D341Med (cell line): ENCODE data around the gene GAS2L1.

Source experiments
- DNase-seq: peaks from one replicate; pipeline ENCODE4 v3.0.0; 2012; ENCODE audit warnings: low spot score

GAS2L1 gene

DNA sequence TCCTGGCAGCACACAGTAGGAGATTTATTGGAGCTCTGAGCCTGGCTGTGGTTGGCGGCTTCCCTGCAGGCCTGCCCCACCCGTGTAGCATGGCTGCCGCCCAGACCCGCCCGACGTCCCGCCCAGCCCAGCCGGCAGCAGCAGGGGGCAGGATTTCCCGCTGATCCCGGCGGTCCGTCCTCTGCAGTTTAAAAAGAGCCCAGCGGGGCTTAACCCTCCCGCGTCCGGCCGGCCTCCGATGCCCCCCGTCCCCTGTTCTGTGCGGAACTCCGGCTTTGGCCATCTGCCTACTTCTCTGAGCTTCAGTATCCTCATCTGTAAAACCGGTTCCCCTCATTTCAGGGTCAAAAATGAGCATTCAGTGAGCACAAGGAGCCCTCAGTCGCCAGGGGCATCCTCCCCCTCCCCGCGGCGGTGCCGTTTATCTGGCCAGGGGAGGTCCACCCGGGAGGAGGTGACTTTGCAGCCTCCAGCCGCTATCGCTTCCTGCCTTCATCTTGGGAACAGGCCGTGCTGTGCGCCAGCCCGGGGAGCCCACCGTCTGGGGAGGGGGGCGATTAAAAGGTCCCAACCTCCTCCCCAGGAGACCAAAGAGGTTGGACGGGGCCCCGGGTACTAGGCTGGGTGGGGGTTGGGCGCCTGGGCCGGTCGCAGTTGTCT is at the start of gene GAS2L1:
GAS2L1 (plus strand) TSS at position 476 of the 660 bp plus-strand sequence. CDS start 1,456 bp downstream, outside the sequence.
- peak; percentile 94 for DNase-seq

DNA sequence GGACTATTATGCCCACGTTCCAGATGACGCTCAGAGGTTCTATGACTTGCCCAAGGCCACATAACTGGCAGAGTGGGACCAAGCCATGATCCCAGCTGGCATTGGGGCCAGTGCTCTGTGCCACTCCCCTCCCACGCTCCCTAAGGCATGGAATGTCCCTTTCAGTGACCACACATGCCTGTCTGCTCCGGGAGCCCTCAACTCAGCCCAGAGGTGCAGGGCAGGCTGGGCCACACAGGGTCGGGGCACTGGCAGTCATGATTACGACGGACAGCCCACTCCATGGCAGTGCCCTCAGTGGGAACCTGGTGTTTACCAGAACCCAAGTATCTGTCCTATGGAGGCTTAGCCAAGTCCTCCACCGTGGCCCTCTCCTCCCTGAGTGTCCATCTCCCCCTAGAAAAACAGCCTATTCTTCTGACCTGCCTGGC is 48.7 kb upstream of the GAS2L1 start:
- DNase-seq: peak; percentile 28

DNA sequence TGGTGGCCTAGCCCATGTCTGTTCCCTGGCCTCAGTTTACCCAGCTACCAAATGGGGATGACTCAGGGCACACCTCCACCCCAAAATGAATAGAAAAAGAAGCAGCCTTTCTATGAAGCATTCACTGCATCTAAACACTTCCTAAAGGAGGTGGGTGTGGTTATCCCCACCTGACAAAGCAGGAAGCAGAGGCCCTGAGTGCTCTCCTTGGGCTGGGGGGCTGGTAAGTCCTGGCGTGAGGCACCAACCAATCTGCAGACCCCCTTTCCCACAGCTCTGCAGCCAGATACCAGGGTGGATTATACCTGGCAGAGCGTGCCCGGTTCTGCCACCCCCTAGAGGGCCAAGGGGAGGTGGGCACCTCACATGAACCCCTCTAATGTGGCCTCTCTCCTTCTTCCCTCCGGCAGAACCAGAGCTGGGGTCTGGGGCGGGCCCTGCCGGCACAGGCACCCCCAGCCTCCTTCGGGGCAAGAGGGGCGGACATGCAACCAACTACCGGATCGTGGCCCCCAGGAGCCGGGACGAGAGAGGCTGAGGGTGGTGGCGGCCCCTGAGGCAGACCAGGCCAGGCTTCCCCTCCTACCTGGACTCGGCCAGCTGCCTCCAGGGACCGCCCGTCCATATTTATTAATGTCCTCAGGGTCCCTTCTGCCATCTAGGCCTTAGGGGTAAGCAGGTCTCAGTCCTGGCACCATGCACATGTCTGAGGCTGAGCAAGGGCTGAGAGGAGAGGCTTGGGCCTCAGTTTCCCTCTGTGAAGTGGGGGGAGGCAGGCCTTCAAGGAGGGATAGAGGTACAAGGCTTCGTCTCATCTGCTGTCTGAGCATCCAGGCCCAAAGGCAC is 47.8 kb upstream of the GAS2L1 start:
- peak; percentile 47 for DNase-seq

- DNase-seq: peak; percentile 46
Measured at GRCh38 chr22:29259253-29259899, 47.1 kb upstream of the GAS2L1 start.

- peak; percentile 37 for DNase-seq
Measured at GRCh38 chr22:29260031-29260560, 46.4 kb upstream of the GAS2L1 start.

DNA sequence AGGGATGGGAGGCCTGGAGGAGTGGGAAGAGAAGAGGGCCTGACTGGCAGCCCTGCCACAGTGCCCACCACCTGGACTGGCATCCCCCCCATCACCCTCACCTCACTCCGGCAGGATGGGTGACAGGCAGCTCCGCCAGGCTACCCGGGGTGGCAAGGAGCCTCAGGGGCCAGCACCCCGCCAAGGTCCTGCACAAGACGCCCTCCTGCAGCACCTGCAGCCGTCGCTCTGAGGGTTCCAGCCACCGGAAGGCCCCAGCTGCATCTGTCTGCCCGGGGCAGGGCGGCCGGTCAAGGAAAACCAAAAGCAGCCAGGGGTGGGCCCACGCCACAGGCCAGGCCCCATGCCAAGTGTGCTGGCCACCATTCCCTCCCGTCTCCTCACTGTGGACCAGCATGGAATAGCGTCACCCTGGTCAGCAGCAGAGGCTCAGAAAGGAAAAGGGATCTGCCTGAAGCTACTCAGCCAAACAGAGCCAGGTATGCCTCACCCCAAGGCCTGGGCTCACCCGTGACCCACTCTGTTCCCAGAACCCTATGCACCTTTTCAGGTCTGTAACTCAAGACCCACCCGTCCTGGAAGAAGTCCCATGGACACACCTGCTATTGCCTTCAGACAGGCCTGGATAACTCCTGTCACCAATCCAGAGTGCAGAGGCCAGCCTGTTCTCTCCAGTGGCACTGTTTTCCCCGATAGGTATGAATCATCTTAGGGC is 45.7 kb upstream of the GAS2L1 start:
- DNase-seq: peak; percentile 40

GRCh38 chr22:29263791-29264276 is 42.6 kb upstream of the GAS2L1 start:
- DNase-seq: no peak

DNA sequence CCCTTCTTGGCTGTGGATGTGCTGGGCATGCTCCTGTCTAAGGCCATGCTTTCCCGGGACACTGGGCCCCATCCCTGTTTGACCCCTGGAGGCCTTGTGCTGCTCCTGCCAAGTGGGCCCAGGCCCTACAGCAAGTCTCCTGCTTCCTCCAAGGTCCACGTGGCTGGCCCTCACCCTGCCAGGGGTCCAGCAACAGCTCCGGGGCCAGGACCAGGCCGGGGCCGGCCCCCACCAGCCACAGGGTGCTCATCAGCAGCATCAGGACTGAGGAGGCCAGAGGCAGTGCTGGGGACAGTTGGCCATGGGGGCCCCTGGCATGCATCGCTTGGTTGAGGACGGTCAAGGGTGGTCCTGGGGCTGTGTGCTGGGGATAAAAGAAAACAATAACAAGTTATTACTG is 41.1 kb upstream of the GAS2L1 start:
- no peak for DNase-seq

GRCh38 chr22:29265929-29266328 is 40.5 kb upstream of the GAS2L1 start:
- DNase-seq: no peak

- peak; percentile 43 for DNase-seq
Measured at GRCh38 chr22:29266564-29267461, 39.6 kb upstream of the GAS2L1 start.

DNA sequence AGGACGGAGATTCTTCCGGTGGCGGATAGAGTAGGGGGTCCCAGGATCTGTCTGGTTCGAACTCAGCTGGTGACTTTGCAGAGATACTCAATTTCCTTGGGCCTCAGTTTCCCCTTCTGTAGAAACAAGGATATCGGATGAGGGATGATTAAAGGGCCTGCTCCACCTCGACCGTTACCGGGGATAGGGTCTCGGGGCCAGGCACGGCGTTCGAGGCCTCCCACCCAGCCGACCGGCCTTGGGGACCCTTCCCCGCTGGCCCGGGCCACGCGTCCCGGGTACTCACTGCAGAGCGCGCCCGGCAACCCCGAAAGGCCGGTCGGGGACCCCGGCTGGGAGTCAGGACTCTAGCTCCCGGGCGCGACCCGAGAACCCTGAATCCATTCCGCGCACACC is 39.0 kb upstream of the GAS2L1 start:
- DNase-seq: no peak

GRCh38 chr22:29267858-29268510 is 38.5 kb upstream of the GAS2L1 start, which contains the start of the genes EWSR1 and RHBDD3:
Gene EWSR1, plus strand, starts transcription at chr22:29268268. Its CDS starts 69 bp downstream, at chr22:29268337.
Gene RHBDD3, minus strand, starts transcription at chr22:29267981. Its CDS starts 2,355 bp downstream, at chr22:29265626.
- peak; percentile 96 for DNase-seq

GRCh38 chr22:29268511-29269229 is 37.8 kb upstream of the GAS2L1 start:
- DNase-seq: peak; percentile 66

DNA sequence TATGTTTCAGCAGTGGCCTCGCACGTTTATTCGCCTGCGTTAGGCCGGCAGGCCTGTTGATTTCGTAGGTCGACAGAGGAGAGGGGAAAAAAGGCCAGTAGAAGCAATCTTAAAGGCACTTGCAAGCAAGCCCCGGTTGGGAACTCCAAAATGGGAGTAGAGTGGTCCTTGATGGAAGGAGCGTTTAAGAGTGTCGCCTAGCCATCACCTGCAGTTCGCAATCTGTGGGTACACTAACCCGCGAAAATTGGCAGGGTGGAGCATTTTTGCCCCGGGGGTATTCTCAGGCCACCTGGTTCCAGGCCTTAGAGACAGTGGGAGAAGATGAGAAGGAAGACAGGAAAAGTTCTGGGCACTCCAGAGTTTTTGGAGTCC is 37.2 kb upstream of the GAS2L1 start:
- DNase-seq: no peak

DNA sequence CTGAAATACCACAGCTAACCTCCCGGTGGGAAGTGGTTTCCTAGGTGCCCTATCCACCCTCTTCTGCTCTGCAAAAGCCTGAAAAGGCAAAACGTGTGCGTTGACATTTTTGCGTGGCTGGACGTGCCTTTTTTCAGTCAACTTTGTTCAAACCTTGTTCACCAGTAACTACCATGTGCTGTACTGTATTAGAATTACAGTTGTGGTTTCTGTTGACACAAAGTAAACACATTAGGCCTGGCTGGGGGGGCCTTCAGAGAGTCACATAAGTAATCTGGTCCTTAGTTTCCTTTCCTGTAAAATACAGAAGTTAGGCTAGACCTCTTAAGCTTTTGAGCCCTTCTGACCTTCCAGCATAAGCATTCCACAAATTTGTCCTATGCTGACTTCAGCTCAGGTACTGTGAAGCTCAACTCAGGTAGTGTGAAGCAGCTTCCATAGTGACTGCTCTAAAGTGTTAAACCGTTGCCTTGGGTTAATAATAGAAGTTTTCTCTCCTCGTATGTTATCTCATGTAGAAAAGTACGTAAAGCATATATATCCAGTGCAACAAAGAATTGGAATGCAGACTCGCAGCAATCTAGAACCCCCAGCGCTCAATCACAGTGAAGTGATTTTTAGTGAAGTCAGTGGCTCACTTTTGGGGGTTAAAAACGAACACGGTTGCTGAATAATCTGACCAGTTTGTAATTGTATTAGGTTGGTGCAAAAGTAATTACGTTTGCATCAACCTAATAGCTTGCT is 36.5 kb upstream of the GAS2L1 start:
- DNase-seq: no peak

GRCh38 chr22:29270475-29271271 is 35.8 kb upstream of the GAS2L1 start:
- DNase-seq: no peak

GRCh38 chr22:29272624-29273023 is 33.8 kb upstream of the GAS2L1 start:
- DNase-seq: no peak

DNA sequence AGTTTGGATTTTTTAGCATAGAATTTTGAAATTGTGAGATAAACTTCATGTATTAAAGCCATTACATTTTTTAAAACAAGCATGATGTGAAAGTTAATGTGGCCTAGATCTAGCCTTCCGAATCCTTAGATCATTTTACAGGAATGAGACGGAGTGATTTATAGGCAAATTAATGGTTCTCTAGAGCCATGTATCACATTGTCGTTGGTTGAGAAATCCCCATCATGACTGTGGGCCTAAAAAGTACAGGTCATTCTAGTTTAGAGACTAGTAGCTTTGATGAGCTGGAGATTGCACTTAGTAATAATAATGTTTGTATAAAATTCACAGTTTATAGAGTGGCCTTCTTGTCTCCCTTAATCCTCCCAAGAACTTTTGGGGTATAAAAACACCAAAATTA is 31.3 kb upstream of the GAS2L1 start:
- DNase-seq: no peak
